ENCODE measurements around the gene RBM10. TPM values are rescaled to one million over a fixed set of nuclear protein-coding genes. Genes with fewer than 3 reads are reported as not detected.

RBM10 gene
- total and polyA plus RNA-seq, 2 of the 13 experiments (the other 11 are each of a cell fraction or from before 2014, with no cell fraction given): 15.9 to 43.1 TPM

- H3K9ac ChIP-seq (ENCODE audit: insufficient read depth, low read depth, low read length): no peak overlapping the region
- 99% methylated on average over 7 of the region's 17 CpGs for WGBS (ENCODE audit: low lambda C conversion rate)
- FAIRE-seq (no peak), ATAC-seq (no peak), DNase-seq (ENCODE audit: low spot score) (no peak)
- BruUV-seq (replicated peaks): no TSS peak
- ChIA-PET CTCF (ENCODE audit: low intra/inter-chr PET ratio, low total read pairs) (no interaction called here), POLR2A (no interaction called here)
- H3K36me3 ChIP-seq (replicated peaks in 1 of 2; ENCODE audit: control insufficient read depth in 1 of 2, insufficient read depth in 2 of 2, low read length in 2 of 2): peaks cover 11 to 41% of the 10 kb centered on the region in 2 experiments; a peak in 4 of 5 replicates
- no peaks in the 10 kb centered on the region for H3K27me3 ChIP-seq (ENCODE audit: control insufficient read depth in 1 of 2, insufficient read depth in 2 of 2, low read length in 2 of 2)
- H3K9me3 ChIP-seq (ENCODE audit: low read length): no peaks in the 10 kb centered on the region
- peaks cover 20% of the 10 kb centered on the region for H3K4me1 ChIP-seq (ENCODE audit: insufficient read depth, low read length)
- intact Hi-C loops (cut with micrococcal nuclease; ENCODE audit: unreplicated experiment) (no loop called here), in situ Hi-C loops (cut with HindIII; ENCODE audit: extremely low pct_ligation_motif_present, low pct_unique_long_range_greater_than_20kb) (no loop called here)
- H4K20me1 ChIP-seq (ENCODE audit: insufficient read depth, low read length): peaks cover 21% of the 10 kb centered on the region
- no peak overlapping the region for H2AFZ ChIP-seq (ENCODE audit: low read length)
- no peak overlapping the region for H3K4me2 ChIP-seq (ENCODE audit: low read depth, low read length)
- no peak overlapping the region for H3K27ac ChIP-seq (ENCODE audit: extremely low read length, insufficient read depth, low read length)
- peaks cover 29% of the 10 kb centered on the region for H3K79me2 ChIP-seq (ENCODE audit: insufficient read depth, low read length)
- TF ChIP-seq NCOR1 (IDR thresholded peaks at IDR 0.05; ENCODE audit: borderline replicate concordance, low read length): no peak
- no peak for TF ChIP-seq NFKBIZ (CRISPR knock-in tag; IDR thresholded peaks at IDR 0.05)
- no peak for TF ChIP-seq FOXA1 (IDR thresholded peaks at IDR 0.05)
- no peak for TF ChIP-seq FOXA1 (CRISPR knock-in tag; IDR thresholded peaks at IDR 0.05)
- TF ChIP-seq, protein P1, sequence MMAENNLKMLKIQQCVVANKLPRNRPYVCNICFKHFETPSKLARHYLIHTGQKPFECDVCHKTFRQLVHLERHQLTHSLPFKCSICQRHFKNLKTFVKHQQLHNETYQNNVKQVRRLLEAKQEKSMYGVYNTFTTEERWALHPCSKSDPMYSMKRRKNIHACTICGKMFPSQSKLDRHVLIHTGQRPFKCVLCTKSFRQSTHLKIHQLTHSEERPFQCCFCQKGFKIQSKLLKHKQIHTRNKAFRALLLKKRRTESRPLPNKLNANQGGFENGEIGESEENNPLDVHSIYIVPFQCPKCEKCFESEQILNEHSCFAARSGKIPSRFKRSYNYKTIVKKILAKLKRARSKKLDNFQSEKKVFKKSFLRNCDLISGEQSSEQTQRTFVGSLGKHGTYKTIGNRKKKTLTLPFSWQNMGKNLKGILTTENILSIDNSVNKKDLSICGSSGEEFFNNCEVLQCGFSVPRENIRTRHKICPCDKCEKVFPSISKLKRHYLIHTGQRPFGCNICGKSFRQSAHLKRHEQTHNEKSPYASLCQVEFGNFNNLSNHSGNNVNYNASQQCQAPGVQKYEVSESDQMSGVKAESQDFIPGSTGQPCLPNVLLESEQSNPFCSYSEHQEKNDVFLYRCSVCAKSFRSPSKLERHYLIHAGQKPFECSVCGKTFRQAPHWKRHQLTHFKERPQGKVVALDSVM (CRISPR knock-in tag; IDR thresholded peaks at IDR 0.05): no peak
- no peak for TF ChIP-seq BRD4 (CRISPR knock-in tag; IDR thresholded peaks at IDR 0.05)
- TF ChIP-seq ARNT2 (CRISPR knock-in tag; IDR thresholded peaks at IDR 0.05; ENCODE audit: low read depth): no peak
- TF ChIP-seq ATF7-NPFF (CRISPR knock-in tag; IDR thresholded peaks at IDR 0.05; ENCODE audit: low read depth): no peak
- TF ChIP-seq ZNF547 (CRISPR knock-in tag; IDR thresholded peaks at IDR 0.05): no peak
- no peak overlapping the region for H3K4me3 ChIP-seq (replicated peaks in 1 of 3; ENCODE audit: insufficient read depth in 1 of 3, low read depth in 2 of 3, low read length in 3 of 3)
These were observed 79.4 kb downstream of the RBM10 start for GRCh38 chrX:47224266-47224895.

Measured in HepG2 (cell line).